D721Med (cell line): ENCODE results near the gene STYXL2.

Experiments
- DNase-seq: peaks from one replicate; pipeline ENCODE4 v3.0.0; 2011; ENCODE audit warnings: low spot score; ENCODE audit not compliant: insufficient read length
- FAIRE-seq: peaks from 2 replicates; lab custom pipeline; 2011; peaks lifted over from hg19 to GRCh38; lab: Jason Lieb, UNC
- CTCF ChIP-seq: IDR thresholded peaks from 2 replicates; pipeline ENCODE4 v1.5.1; 2012; ENCODE audit warnings: mild to moderate bottlenecking, control low read depth; ENCODE audit not compliant: insufficient read depth; ENCODE audit errors: missing control alignments

STYXL2 gene

GRCh38 chr1:167122121-167122480 is 28.2 kb downstream of the STYXL2 start:
- no peak for DNase-seq
- TF ChIP-seq CTCF = no peak
- no peak for FAIRE-seq

DNA sequence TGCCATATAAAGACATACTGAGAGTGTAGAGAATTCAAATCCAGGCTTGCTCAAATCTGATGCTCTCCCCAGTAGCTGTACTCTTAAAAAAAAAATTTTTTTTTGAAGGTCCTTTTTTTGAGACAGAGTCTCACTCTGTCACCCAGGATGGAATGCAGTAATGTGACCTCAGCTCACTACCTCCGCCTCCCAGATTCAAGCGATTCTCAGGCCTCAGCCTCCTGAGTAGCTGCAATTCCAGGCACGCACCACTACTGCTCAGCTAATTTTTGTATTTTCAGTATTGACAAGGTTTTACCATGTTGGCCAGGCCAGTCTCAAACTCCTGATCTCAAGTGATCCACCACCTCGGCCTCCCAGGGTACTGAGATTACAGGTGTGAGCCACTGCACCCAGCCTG is 28.7 kb downstream of the STYXL2 start:
- DNase-seq = no peak
- no peak for FAIRE-seq
- TF ChIP-seq CTCF = no peak

DNA sequence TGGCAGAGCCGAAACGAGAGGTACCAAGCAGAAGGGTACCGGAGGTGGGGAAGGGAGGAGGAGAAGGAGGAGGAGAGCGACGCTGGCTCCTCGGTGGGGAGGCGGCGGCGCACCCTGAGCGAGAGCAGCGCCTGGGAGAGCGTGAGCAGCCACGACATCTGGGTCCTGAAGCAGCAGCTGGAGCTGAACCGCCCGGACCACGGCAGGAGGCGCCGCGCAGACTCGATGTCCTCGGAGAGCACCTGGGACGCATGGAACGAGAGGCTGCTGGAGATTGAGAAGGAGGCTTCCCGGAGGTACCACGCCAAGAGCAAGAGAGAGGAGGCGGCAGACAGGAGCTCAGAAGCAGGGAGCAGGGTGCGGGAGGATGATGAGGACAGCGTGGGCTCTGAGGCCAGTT is 32.4 kb downstream of the STYXL2 start:
- no peak for DNase-seq
- FAIRE-seq = no peak

DNA sequence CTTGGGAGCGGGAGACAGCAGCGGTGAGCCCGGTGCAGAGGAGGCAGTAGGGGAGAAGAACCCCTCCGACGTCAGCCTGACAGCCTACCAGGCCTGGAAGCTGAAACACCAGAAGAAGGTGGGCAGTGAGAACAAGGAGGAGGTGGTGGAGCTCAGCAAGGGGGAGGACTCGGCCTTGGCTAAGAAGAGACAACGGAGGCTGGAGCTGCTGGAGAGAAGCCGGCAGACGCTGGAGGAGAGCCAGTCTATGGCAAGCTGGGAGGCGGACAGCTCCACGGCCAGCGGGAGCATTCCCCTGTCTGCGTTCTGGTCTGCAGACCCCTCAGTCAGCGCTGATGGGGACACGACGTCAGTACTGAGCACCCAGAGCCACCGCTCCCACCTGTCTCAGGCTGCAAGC is 32.9 kb downstream of the STYXL2 start:
- no peak for FAIRE-seq
- TF ChIP-seq CTCF = no peak

More for the DNA sequence above, 32.4 kb downstream of the STYXL2 start:
- TF ChIP-seq CTCF = no peak

DNA sequence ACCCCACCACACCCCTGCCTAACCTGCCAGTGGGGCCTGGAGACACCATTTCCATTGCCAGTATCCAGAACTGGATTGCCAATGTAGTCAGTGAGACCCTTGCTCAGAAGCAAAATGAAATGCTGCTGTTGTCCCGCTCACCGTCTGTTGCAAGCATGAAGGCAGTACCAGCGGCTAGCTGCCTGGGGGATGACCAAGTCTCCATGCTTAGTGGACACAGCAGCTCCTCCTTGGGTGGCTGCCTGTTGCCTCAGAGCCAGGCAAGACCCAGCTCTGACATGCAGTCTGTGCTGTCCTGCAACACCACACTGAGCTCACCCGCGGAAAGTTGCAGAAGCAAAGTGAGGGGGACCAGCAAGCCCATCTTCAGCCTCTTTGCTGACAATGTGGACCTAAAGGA is 33.4 kb downstream of the STYXL2 start:
- FAIRE-seq = no peak
- TF ChIP-seq CTCF = no peak
- no peak for DNase-seq

More for the DNA sequence above, 32.9 kb downstream of the STYXL2 start:
- DNase-seq = no peak

DNA sequence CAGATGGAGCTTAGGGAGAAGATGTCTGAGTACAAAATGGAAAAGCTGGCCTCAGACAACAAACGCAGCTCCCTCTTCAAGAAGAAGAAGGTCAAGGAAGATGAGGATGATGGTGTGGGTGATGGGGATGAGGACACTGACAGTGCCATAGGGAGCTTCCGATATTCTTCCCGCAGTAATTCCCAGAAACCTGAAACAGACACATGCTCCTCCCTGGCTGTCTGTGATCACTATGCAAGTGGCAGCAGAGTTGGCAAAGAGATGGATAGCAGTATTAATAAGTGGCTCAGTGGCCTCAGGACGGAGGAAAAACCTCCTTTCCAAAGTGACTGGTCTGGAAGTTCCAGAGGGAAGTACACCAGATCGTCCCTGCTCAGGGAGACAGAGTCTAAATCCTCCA is 33.8 kb downstream of the STYXL2 start:
- TF ChIP-seq CTCF = no peak
- FAIRE-seq (no peak), DNase-seq (no peak)

DNA sequence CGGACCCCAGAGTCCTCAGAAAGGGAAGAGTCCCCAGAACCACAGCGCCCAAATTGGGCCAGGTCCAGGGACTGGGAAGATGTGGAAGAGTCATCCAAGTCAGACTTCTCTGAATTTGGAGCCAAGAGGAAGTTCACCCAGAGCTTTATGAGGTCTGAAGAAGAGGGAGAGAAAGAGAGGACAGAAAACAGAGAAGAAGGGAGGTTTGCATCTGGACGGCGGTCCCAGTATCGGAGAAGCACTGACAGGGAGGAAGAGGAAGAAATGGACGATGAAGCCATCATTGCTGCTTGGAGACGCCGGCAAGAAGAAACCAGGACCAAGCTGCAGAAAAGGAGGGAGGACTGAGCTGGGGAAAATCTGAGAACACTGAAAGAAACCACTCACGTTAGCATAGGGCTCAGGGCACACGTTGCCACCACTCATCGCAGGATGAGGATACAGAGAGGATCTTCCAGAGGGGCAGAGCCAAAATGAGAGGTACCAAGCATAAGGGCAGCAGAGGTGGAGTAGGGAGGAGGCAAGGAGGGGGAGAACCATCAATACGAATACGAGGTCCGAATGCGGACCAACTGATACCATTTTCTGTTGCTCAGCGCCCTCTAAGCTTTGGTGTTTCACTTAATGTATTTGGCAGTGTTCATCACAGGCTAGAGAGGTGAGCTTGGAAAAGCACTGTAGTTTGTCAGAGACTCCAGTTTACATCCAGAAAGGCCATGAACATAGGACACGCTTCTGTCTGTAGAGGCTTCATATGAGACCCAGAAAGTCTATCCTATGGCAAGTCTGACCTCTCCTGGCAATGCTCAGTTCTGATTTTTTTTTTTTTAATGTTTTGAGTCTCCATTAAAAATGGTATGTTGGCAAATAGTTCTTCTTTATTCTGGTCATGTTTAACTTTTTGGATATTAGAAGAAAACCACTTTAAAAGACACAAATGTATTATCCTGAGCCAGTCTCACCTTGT is 34.7 kb downstream of the STYXL2 start:
- no peak for FAIRE-seq
- DNase-seq = no peak
- no peak for TF ChIP-seq CTCF
